Choroid plexus epithelial cell (primary cell): ENCODE data around the gene EFCC1.

Experiments used
- DNase-seq: peaks from one replicate; pipeline ENCODE4 v3.0.0-alpha.2; 2010; ENCODE audit warnings: low read depth
- H3K4me3 ChIP-seq: 2 replicates; pipeline ENCODE4 v1.5.1; 2011; ENCODE audit warnings: low read depth, mild to moderate bottlenecking, control low read depth, low read length, moderate library complexity
- CTCF ChIP-seq: conservative IDR thresholded peaks from 2 replicates; pipeline ENCODE4 v1.5.1; 2011; ENCODE audit warnings: low read depth, mild to moderate bottlenecking, control low read depth, inconsistent platforms, low read length, moderate library complexity

EFCC1 gene

GRCh38 chr3:129014148-129014547, 13.0 kb downstream of the EFCC1 start:
- no peak overlapping the region for H3K4me3 ChIP-seq
- no peak for TF ChIP-seq CTCF
- DNase-seq, result no peak

- DNase-seq, result no peak
- H3K4me3 ChIP-seq, result no peak overlapping the region
- no peak for TF ChIP-seq CTCF
Measured at GRCh38 chr3:129014793-129015345, 13.8 kb downstream of the EFCC1 start.

GRCh38 chr3:129015388-129016105, 14.4 kb downstream of the EFCC1 start:
- TF ChIP-seq CTCF, result no peak
- no peak overlapping the region for H3K4me3 ChIP-seq
- peak; percentile 20 for DNase-seq

GRCh38 chr3:129016356-129016719, 15.2 kb downstream of the EFCC1 start:
- H3K4me3 ChIP-seq, result no peak overlapping the region
- TF ChIP-seq CTCF, result no peak
- DNase-seq, result no peak

GRCh38 chr3:129016720-129017483, 15.8 kb downstream of the EFCC1 start:
- H3K4me3 ChIP-seq, result no peak overlapping the region
- TF ChIP-seq CTCF, result no peak
- DNase-seq, result no peak

GRCh38 chr3:129017484-129017899, 16.4 kb downstream of the EFCC1 start:
- no peak for TF ChIP-seq CTCF
- no peak overlapping the region for H3K4me3 ChIP-seq
- no peak for DNase-seq

- TF ChIP-seq CTCF, result no peak
- H3K4me3 ChIP-seq, result no peak overlapping the region
- no peak for DNase-seq
Measured at GRCh38 chr3:129018271-129018670, 17.2 kb downstream of the EFCC1 start.
